ENCODE measurements around the gene PA2G4. TPM values are rescaled to one million over a fixed set of nuclear protein-coding genes. Genes with fewer than 3 reads are reported as not detected.
A peak's percentile ranks its signal among the peaks of the same experiment; 100 is the strongest.

Gene PA2G4
- total RNA-seq, 1 experiment from 2014 or later = 175 TPM

DNA sequence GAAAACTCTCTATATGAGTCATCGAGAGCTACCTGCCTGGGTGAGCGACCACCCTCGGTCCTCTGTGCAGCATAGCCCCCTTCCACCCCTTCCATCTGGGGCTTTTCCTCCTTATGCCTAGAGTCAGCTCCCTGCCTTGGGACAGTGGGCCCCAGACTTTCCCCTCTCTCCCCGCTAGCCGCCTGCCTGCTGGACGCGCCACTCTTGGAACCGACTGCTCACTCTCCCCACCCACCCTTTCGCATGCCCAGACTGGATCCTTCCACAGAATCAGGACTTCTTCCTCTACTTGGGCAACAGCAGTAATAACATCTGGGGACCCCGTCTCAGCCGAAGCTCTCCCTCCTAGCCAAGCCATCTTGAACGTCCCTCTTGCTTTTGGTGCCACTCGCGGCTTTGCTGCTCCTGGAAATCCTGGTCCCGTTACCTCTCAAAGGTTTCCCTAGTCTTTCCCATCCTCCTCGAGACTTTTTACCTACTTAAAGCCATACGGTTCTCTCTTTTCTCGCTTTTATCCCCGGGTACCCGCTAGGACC, 24.4 kb downstream of the PA2G4 start:
- ATAC-seq (peak; percentile 18), DNase-seq (ENCODE audit: low read depth, low spot score) (no peak)
- no TSS peak for BruUV-seq (replicated peaks)
- in situ Hi-C loops (cut with HindIII; ENCODE audit: low pct_unique_long_range_greater_than_20kb, low sequenced_read_pairs) = no loop called here
- H3K27ac ChIP-seq (ENCODE audit: low read length) = peak overlapping the region; percentile 75
- H3K4me3 ChIP-seq (ENCODE audit: low read depth in 2 of 2, low read length in 2 of 2) = peak overlapping the region; percentile 93 to 96
- ChIA-PET POLR2A (interaction anchor here (0.6 to 1.3 kb wide), 3 partner anchors 10 to 93 kb away, joined by 3 to 5 read pairs (median 4); partner anchors contain the start of gene RNF41), CTCF (interaction anchor here (0.6 to 1.8 kb wide), 2 partner anchors 11 to 78 kb away, joined by 6 to 14 read pairs; partner anchors contain the start of gene ZC3H10)
- no peaks in the 10 kb centered on the region for H3K9me3 ChIP-seq (ENCODE audit: control insufficient read depth, insufficient read depth, low read depth, low read length)
- no peak for TF ChIP-seq POLR2AphosphoS5 (IDR thresholded peaks at IDR 0.05; ENCODE audit: low read depth, low read length)
- H3K36me3 ChIP-seq (ENCODE audit: control insufficient read depth, insufficient read depth, low read length) = peaks cover 11% of the 10 kb centered on the region
- intact Hi-C loops (cut with micrococcal nuclease; ENCODE audit: unreplicated experiment) = no loop called here
- H3K27me3 ChIP-seq (ENCODE audit: control insufficient read depth, insufficient read depth, low read length) = no peaks in the 10 kb centered on the region
- H3K4me1 ChIP-seq (ENCODE audit: control insufficient read depth, insufficient read depth, low read length) = peaks cover 29% of the 10 kb centered on the region

DNA sequence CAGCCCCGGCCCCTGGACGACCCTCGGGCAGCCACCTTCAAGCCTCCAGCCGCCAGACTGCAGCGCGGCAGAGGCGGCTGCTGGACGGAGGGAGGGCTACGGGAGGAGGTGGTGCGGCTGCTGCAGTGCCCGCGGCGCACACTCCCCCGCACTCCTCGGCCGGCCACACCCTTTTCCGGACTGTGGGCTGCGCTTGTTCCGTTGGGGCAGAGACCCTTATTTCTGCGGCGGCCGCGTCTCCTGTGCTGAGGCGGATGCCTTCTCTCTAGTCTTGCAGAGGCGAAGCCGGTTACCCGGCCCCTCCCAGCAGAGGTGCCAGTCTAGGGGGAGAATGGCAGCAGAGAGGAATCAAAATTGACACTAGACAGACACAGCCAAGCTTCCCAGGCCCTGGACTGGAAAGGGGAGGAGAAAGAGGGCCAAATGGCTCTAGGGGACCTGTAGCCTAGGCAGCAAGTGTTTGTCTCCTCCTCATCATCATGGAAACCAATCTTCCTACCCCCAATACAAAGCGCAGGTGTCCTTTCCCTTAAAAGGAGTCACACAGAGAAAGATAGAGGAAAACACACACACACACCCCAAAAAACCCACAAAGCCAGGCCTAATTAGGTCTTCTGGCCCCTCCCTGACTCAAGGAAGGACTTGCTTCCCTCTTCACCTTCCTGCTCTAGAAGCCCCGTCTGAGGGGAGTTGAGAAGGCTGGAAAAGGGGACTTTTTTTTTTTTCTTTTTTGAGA, 25.0 kb downstream of the PA2G4 start:
- H3K4me1 ChIP-seq (ENCODE audit: control insufficient read depth, insufficient read depth, low read length) = peaks cover 29% of the 10 kb centered on the region
- POLR2A ChIA-PET = interaction anchor here (0.6 kb wide), 1 partner anchor 10 kb away, joined by 5 read pairs; no protein-coding TSS in a partner anchor
- H3K27ac ChIP-seq (ENCODE audit: low read length) = peak overlapping the region; percentile 75
- in situ Hi-C loops (cut with HindIII; ENCODE audit: low pct_unique_long_range_greater_than_20kb, low sequenced_read_pairs) (no loop called here), intact Hi-C loops (cut with micrococcal nuclease; ENCODE audit: unreplicated experiment) (no loop called here)
- DNase-seq (ENCODE audit: low read depth, low spot score) (no peak), ATAC-seq (peak; percentile 47)
- H3K4me3 ChIP-seq (ENCODE audit: low read depth in 2 of 2, low read length in 2 of 2) = peak overlapping the region; percentile 93 to 96
- H3K36me3 ChIP-seq (ENCODE audit: control insufficient read depth, insufficient read depth, low read length) = peaks cover 17% of the 10 kb centered on the region
- no peaks in the 10 kb centered on the region for H3K27me3 ChIP-seq (ENCODE audit: control insufficient read depth, insufficient read depth, low read length)
- BruUV-seq (replicated peaks) = TSS peak; percentile 43
- CTCF ChIA-PET = no interaction called here
- no peaks in the 10 kb centered on the region for H3K9me3 ChIP-seq (ENCODE audit: control insufficient read depth, insufficient read depth, low read depth, low read length)
- TF ChIP-seq POLR2AphosphoS5 (IDR thresholded peaks at IDR 0.05; ENCODE audit: low read depth, low read length) (peak; percentile 27; the same call in 1 of the 2 replicates), TCF7L2 (IDR thresholded peaks at IDR 0.05; ENCODE audit: low read depth, low read length) (no peak), SIN3A (IDR thresholded peaks at IDR 0.05; ENCODE audit: borderline replicate concordance, insufficient read depth, low read depth, low read length) (0 out of 2 replicates have a peak, but pooled peaks have one; percentile 31)

DNA sequence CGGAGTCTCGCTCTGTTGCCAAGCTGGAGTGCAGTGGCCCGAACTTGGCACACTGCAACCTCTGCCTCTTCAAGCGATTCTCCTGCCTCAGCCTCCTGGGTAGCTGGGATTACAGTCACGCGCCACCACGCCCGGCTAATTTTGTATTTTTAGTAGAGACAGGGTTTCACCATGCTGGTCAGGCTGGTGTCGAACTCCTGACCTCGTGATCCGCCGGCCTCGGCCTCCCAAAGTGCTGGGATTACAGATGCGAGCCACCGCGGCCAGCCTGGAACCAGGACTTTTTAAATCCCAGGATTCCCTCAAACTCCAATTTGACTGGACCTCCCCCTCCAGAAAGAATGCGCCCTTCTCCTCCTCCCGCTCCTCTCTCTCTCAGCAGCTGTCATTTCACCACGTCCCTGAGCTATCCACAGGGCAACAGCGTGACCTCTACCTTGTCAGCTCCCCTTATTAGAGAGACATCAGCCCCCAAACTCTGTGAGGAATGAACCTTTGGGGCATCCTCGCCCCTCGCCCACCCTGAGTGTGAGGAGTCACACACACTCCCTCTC, 25.7 kb downstream of the PA2G4 start:
- in situ Hi-C loops (cut with HindIII; ENCODE audit: low pct_unique_long_range_greater_than_20kb, low sequenced_read_pairs) = no loop called here
- H3K27me3 ChIP-seq (ENCODE audit: control insufficient read depth, insufficient read depth, low read length) = no peaks in the 10 kb centered on the region
- H3K9me3 ChIP-seq (ENCODE audit: control insufficient read depth, insufficient read depth, low read depth, low read length) = no peaks in the 10 kb centered on the region
- ChIA-PET CTCF (no interaction called here), POLR2A (no interaction called here)
- DNase-seq (ENCODE audit: low read depth, low spot score) (no peak), ATAC-seq (no peak)
- H3K4me1 ChIP-seq (ENCODE audit: control insufficient read depth, insufficient read depth, low read length) = peaks cover 29% of the 10 kb centered on the region
- peak overlapping the region; percentile 75 for H3K27ac ChIP-seq (ENCODE audit: low read length)
- peak overlapping the region; percentile 93 to 96 for H3K4me3 ChIP-seq (ENCODE audit: low read depth in 2 of 2, low read length in 2 of 2)
- TF ChIP-seq, protein P1, sequence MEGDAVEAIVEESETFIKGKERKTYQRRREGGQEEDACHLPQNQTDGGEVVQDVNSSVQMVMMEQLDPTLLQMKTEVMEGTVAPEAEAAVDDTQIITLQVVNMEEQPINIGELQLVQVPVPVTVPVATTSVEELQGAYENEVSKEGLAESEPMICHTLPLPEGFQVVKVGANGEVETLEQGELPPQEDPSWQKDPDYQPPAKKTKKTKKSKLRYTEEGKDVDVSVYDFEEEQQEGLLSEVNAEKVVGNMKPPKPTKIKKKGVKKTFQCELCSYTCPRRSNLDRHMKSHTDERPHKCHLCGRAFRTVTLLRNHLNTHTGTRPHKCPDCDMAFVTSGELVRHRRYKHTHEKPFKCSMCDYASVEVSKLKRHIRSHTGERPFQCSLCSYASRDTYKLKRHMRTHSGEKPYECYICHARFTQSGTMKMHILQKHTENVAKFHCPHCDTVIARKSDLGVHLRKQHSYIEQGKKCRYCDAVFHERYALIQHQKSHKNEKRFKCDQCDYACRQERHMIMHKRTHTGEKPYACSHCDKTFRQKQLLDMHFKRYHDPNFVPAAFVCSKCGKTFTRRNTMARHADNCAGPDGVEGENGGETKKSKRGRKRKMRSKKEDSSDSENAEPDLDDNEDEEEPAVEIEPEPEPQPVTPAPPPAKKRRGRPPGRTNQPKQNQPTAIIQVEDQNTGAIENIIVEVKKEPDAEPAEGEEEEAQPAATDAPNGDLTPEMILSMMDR (IDR thresholded peaks at IDR 0.05) = no peak
- TF ChIP-seq TCF7L2 (IDR thresholded peaks at IDR 0.05; ENCODE audit: low read depth, low read length) (no peak), POLR2AphosphoS5 (IDR thresholded peaks at IDR 0.05; ENCODE audit: low read depth, low read length) (no peak), SIN3A (IDR thresholded peaks at IDR 0.05; ENCODE audit: borderline replicate concordance, insufficient read depth, low read depth, low read length) (no peak)
- TF ChIP-seq, protein P2, sequence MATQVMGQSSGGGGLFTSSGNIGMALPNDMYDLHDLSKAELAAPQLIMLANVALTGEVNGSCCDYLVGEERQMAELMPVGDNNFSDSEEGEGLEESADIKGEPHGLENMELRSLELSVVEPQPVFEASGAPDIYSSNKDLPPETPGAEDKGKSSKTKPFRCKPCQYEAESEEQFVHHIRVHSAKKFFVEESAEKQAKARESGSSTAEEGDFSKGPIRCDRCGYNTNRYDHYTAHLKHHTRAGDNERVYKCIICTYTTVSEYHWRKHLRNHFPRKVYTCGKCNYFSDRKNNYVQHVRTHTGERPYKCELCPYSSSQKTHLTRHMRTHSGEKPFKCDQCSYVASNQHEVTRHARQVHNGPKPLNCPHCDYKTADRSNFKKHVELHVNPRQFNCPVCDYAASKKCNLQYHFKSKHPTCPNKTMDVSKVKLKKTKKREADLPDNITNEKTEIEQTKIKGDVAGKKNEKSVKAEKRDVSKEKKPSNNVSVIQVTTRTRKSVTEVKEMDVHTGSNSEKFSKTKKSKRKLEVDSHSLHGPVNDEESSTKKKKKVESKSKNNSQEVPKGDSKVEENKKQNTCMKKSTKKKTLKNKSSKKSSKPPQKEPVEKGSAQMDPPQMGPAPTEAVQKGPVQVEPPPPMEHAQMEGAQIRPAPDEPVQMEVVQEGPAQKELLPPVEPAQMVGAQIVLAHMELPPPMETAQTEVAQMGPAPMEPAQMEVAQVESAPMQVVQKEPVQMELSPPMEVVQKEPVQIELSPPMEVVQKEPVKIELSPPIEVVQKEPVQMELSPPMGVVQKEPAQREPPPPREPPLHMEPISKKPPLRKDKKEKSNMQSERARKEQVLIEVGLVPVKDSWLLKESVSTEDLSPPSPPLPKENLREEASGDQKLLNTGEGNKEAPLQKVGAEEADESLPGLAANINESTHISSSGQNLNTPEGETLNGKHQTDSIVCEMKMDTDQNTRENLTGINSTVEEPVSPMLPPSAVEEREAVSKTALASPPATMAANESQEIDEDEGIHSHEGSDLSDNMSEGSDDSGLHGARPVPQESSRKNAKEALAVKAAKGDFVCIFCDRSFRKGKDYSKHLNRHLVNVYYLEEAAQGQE (IDR thresholded peaks at IDR 0.05; ENCODE audit: insufficient read depth in 1 of 2, low read depth in 2 of 2, low read length in 1 of 2) = no peak
- peaks cover 18% of the 10 kb centered on the region for H3K36me3 ChIP-seq (ENCODE audit: control insufficient read depth, insufficient read depth, low read length)
- BruUV-seq (replicated peaks) = no TSS peak
- intact Hi-C loops (cut with micrococcal nuclease; ENCODE audit: unreplicated experiment) = no loop called here
